CD4-positive, alpha-beta T cell (primary cell): ENCODE measurements around the gene SLC16A11. TPM values are rescaled to one million over a fixed set of nuclear protein-coding genes. Genes with fewer than 3 reads are reported as not detected.

Source experiments
- ATAC-seq: fragments of 200-7000 bp; cut with Tn5 transposase; one replicate; pipeline ENCODE4 v1.10.0; 2022; ENCODE audit warnings: mild to moderate bottlenecking; ENCODE audit not compliant: poor library complexity
- CTCF ChIA-PET: fragments of 350-600 bp; sonication (Branson Sonifier 250); formaldehyde crosslinking; loops from one replicate; lab custom pipeline; 2021; ENCODE audit warnings: antibody characterized with exemption, inconsistent platforms; lab: Charles Lee
- POLR2A ChIA-PET: fragments of 350-600 bp; sonication (Branson Sonifier 250); formaldehyde crosslinking; loops from one replicate; lab custom pipeline; 2021; ENCODE audit warnings: antibody characterized with exemption, inconsistent platforms; lab: Charles Lee
- DNase-seq, 14 experiments: peaks; one replicate each; pipeline ENCODE4 v3.0.0-alpha.2; 2013 to 2020; ENCODE audit warnings: mixed read lengths in 2 of 14
- H3K27ac ChIP-seq, 2 donors: one replicate each; pipeline versions ENCODE4 v1.5.1 to v1.7.0; 2013; ENCODE audit warnings: low read length in 2 of 2, low read depth in 1 of 2, mild to moderate bottlenecking in 1 of 2
- H3K27me3 ChIP-seq, 2 experiments: 1 replicate in 1 of 2; 2 replicates in 1 of 2; pipeline versions ENCODE4 v1.6.1 to v1.7.0; 2013; ENCODE audit warnings: low read length in 2 of 2, control low read depth in 1 of 2, mild to moderate bottlenecking in 1 of 2, moderate library complexity in 1 of 2; ENCODE audit not compliant: insufficient read depth in 2 of 2, control insufficient read depth in 1 of 2
- H3K36me3 ChIP-seq: one replicate; pipeline ENCODE4 v1.6.1; 2013; ENCODE audit warnings: low read length, control low read depth; ENCODE audit not compliant: insufficient read depth
- H3K4me1 ChIP-seq: one replicate; pipeline ENCODE4 v1.6.1; 2013; ENCODE audit warnings: low read length, control low read depth; ENCODE audit not compliant: insufficient read depth
- H3K4me3 ChIP-seq: one replicate; pipeline ENCODE4 v1.5.1; 2013; ENCODE audit warnings: mild to moderate bottlenecking, low read length, moderate library complexity
- H3K9me3 ChIP-seq, 2 experiments: 1 replicate in 1 of 2; 2 replicates in 1 of 2; pipeline versions ENCODE4 v1.6.1 to v1.7.0; 2013; ENCODE audit warnings: low read length in 2 of 2, mild to moderate bottlenecking in 2 of 2, control low read depth in 1 of 2, moderate library complexity in 1 of 2; ENCODE audit not compliant: control insufficient read depth in 1 of 2, insufficient read depth in 1 of 2
- H3K27ac Mint-ChIP-seq: one replicate; pipeline ENCODE4 v1.8.0; 2020; ENCODE audit warnings: mixed read lengths
- H3K27me3 Mint-ChIP-seq: one replicate; pipeline ENCODE4 v1.8.0; 2021; ENCODE audit warnings: mixed read lengths
- H3K36me3 Mint-ChIP-seq: one replicate; pipeline ENCODE4 v1.8.0; 2021; ENCODE audit warnings: low read depth, mixed read lengths
- H3K4me1 Mint-ChIP-seq: one replicate; pipeline ENCODE4 v1.8.0; 2021; ENCODE audit warnings: low read depth, mixed read lengths
- H3K4me3 Mint-ChIP-seq: one replicate; pipeline ENCODE4 v1.8.0; 2020; ENCODE audit warnings: mild to moderate bottlenecking, mixed read lengths
- H3K9me3 Mint-ChIP-seq: one replicate; pipeline ENCODE4 v1.8.0; 2020; ENCODE audit warnings: mixed read lengths
- CTCF ChIP-seq: fragments of 200-600 bp; IDR thresholded peaks from one replicate; pipeline ENCODE4 v1.8.0; 2022; ENCODE audit warnings: antibody characterized with exemption, mild to moderate bottlenecking
- intact Hi-C, 2 experiments: fragments of 100-400 bp; cut with DNase I in 1 of 2; cut with micrococcal nuclease in 1 of 2; formaldehyde crosslinking; loops; one replicate each; pipeline versions ENCODE4 v1.15.1 to v1.9.0; 2023 to 2025; cut with DNase I, micrococcal nuclease
- total RNA-seq, 174 experiments: library from RNA in 2 of 174; stranded (reverse) in 2 of 174; gene quantifications; one replicate each; pipeline ENCODE4 v1.2.3 and lab custom pipeline; 2021 to 2026

Gene SLC16A11
- total RNA-seq, 2 experiments from 2014 or later, result 1.1 to 1.4 TPM

DNA sequence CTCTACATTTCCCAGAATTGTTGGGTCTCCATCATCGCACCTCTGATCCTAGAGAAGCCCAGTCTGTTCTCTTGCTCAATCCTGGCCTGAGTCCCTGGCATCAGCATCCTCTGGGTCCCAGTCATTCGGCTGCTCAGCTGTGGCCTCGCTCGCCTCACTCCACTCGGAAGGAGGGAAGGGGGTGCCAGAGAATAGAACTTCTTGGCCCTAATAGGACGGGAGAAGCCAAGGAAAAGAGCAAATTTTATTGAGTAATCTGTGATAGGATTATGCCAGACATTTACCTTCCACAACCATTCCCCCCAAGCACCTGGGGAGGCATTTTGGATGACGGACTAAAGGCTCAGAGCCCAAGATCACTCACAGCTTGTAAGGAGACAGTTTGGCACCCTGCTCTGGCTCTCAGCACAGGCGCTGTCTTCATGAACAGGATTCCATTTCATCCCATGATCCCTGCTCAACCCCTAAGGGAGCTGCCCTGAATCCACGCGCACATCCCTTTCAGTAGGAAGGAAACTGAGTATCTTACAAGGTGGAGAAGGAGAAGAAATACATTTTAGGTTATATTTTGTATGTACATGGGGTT is 36.7 kb upstream of the SLC16A11 start:
- Mint-ChIP-seq H3K27ac (no peak overlapping the region), H3K4me3 (no peak overlapping the region), H3K27me3 (peaks cover 14% of the 10 kb centered on the region), H3K9me3 (no peaks in the 10 kb centered on the region), H3K36me3 (no peaks in the 10 kb centered on the region), H3K4me1 (peaks cover 31% of the 10 kb centered on the region)
- POLR2A ChIA-PET, result no interaction called here
- Histone ChIP-seq H3K4me3 (no peak overlapping the region), H3K27ac (no peak overlapping the region), H3K27me3 (no peaks in the 10 kb centered on the region), H3K9me3 (no peaks in the 10 kb centered on the region), H3K4me1 (peaks cover 19% of the 10 kb centered on the region), H3K36me3 (no peaks in the 10 kb centered on the region)
- intact Hi-C loops, result no loop called here
- CTCF ChIA-PET, result no interaction called here
- DNase-seq (no peak), ATAC-seq (no peak)
- no peak for TF ChIP-seq CTCF

- H3K4me1 ChIP-seq, result peaks cover 19% of the 10 kb centered on the region
- no peak within 1 kb of the TSS for H3K27ac ChIP-seq
- ATAC-seq (no peak), DNase-seq (no peak)
- H3K27me3 ChIP-seq, result no peaks in the 10 kb centered on the region
- no peak for TF ChIP-seq CTCF
- Mint-ChIP-seq H3K4me3 (no peak within 1 kb of the TSS), H3K4me1 (peaks cover 31% of the 10 kb centered on the region), H3K36me3 (no peaks in the 10 kb centered on the region), H3K27ac (no peak within 1 kb of the TSS), H3K27me3 (peaks cover 14% of the 10 kb centered on the region), H3K9me3 (no peaks in the 10 kb centered on the region)
- CTCF ChIA-PET, result no interaction called here
- POLR2A ChIA-PET, result no interaction called here
- no peaks in the 10 kb centered on the region for H3K36me3 ChIP-seq
- no peak within 1 kb of the TSS for H3K4me3 ChIP-seq
- intact Hi-C loops, result loop anchor here in 1 of 2 experiments (5.0 kb wide), 1 partner anchor 37 kb away; no protein-coding TSS in a partner anchor
- H3K9me3 ChIP-seq, result no peaks in the 10 kb centered on the region
Measured at GRCh38 chr17:7079581-7080455, 35.9 kb upstream of the SLC16A11 start, which contains the start of gene CLEC10A. CLEC10A (minus strand) TSS chr17:7080251; CDS start chr17:7078812, 1,439 bp downstream.

- H3K36me3 Mint-ChIP-seq, result no peaks in the 10 kb centered on the region
- H3K36me3 ChIP-seq, result no peaks in the 10 kb centered on the region
- no peak overlapping the region for H3K27ac Mint-ChIP-seq
- no peak overlapping the region for H3K27ac ChIP-seq
- intact Hi-C loops, result loop anchor here in 1 of 2 experiments (5.0 kb wide), 1 partner anchor 39 kb away; no protein-coding TSS in a partner anchor
- ATAC-seq, result no peak
- TF ChIP-seq CTCF, result no peak
- POLR2A ChIA-PET, result no interaction called here
- H3K27me3 Mint-ChIP-seq, result peaks cover 4% of the 10 kb centered on the region
- DNase-seq, result no peak
- peaks cover 0 to 3% of the 10 kb centered on the region in 2 experiments for H3K9me3 ChIP-seq
- CTCF ChIA-PET, result no interaction called here
- no peaks in the 10 kb centered on the region for H3K9me3 Mint-ChIP-seq
- H3K4me1 Mint-ChIP-seq, result peaks cover 23% of the 10 kb centered on the region
- H3K27me3 ChIP-seq, result no peaks in the 10 kb centered on the region
- no peak overlapping the region for H3K4me3 ChIP-seq
- peaks cover 19% of the 10 kb centered on the region for H3K4me1 ChIP-seq
- no peak overlapping the region for H3K4me3 Mint-ChIP-seq
Measured at GRCh38 chr17:7078711-7079110, 34.8 kb upstream of the SLC16A11 start.
